ENCODE data around the gene CANX. TPM values are rescaled to one million over a fixed set of nuclear protein-coding genes. Genes with fewer than 3 reads are reported as not detected.

CANX gene
- total and polyA plus RNA-seq, 3 donors from 2014 or later: 296 to 462 (median 351) TPM

DNA sequence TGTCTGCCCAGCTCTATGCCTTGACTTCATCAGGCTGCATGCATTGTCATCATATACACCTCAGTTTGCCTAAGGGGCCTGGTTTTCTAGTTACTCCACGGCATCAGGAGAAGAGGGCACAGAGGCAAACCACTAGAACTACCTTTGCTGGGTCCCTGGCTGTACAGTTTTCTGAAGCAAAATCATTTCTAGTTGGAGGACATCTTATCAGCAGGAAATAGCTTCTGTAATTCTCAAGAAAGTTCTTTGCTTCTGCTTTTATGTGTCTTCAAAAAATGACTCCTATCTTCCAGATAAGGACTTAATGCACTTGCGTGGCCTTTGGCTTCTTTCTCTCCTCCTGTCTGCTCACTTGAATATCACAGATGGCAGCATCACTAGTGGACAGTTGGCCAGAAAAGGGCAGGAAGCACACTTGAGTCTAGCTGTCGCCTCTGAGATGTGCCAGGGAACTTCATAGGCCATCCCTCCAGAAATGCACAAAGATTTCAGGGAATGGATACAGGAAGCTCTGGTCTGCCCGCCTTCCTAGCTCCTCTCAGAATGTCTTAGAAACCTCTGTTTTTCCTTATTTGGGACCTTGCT is 72.6 kb downstream of the CANX start:
- no peak for DNase-seq
- Histone ChIP-seq H3K4me3 (no peak overlapping the region), H3K27ac (no peak overlapping the region), H3K27me3 (no peaks in the 10 kb centered on the region), H3K4me1 (no peaks in the 10 kb centered on the region), H3K36me3 (ENCODE audit: low read depth, missing control alignments) (no peaks in the 10 kb centered on the region), H3K9me3 (no peaks in the 10 kb centered on the region)
- TF ChIP-seq CTCF (IDR thresholded peaks at IDR 0.05) (no peak), POLR2A (IDR thresholded peaks at IDR 0.05) (no peak)
- WGBS, 2 donors: 81 to 83% methylated on average over 4 of the region's 4 CpGs
- intact Hi-C loops (cut with DNase I; ENCODE audit: low total_unique reads): no loop called here

GRCh38 chr5:179772351-179772750 is 73.6 kb downstream of the CANX start:
- TF ChIP-seq CTCF (IDR thresholded peaks at IDR 0.05): no peak
- no peak for TF ChIP-seq POLR2A (IDR thresholded peaks at IDR 0.05)
- Histone ChIP-seq H3K27me3 (no peaks in the 10 kb centered on the region), H3K27ac (no peak overlapping the region), H3K36me3 (ENCODE audit: low read depth, missing control alignments) (no peaks in the 10 kb centered on the region), H3K4me3 (no peak overlapping the region), H3K9me3 (no peaks in the 10 kb centered on the region), H3K4me1 (no peaks in the 10 kb centered on the region)
- DNase-seq: no peak
- WGBS, 2 donors: 92 to 94% methylated on average over 6 of the region's 6 CpGs
- intact Hi-C loops (cut with DNase I; ENCODE audit: low total_unique reads): no loop called here

- no peak overlapping the region for H3K4me3 ChIP-seq
- no peaks in the 10 kb centered on the region for H3K27me3 ChIP-seq
- no peak for DNase-seq
- no peak for TF ChIP-seq CTCF (IDR thresholded peaks at IDR 0.05)
- TF ChIP-seq POLR2A (IDR thresholded peaks at IDR 0.05): no peak
- intact Hi-C loops (cut with DNase I; ENCODE audit: low total_unique reads): no loop called here
- H3K27ac ChIP-seq: no peak overlapping the region
- no peaks in the 10 kb centered on the region for H3K36me3 ChIP-seq (ENCODE audit: low read depth, missing control alignments)
- no peaks in the 10 kb centered on the region for H3K4me1 ChIP-seq
- 94 to 99% methylated on average over 5 to 9 of the region's 9 CpGs for WGBS, 2 donors
- no peaks in the 10 kb centered on the region for H3K9me3 ChIP-seq
Measured at GRCh38 chr5:179773686-179774040, 74.9 kb downstream of the CANX start.

- intact Hi-C loops (cut with DNase I; ENCODE audit: low total_unique reads): no loop called here
- Histone ChIP-seq H3K36me3 (ENCODE audit: low read depth, missing control alignments) (no peaks in the 10 kb centered on the region), H3K4me3 (no peak overlapping the region), H3K9me3 (no peaks in the 10 kb centered on the region), H3K4me1 (no peaks in the 10 kb centered on the region), H3K27ac (no peak overlapping the region), H3K27me3 (no peaks in the 10 kb centered on the region)
- 92 to 98% methylated on average over 5 to 12 of the region's 12 CpGs for WGBS, 2 donors
- no peak for DNase-seq
- TF ChIP-seq CTCF (IDR thresholded peaks at IDR 0.05) (no peak), POLR2A (IDR thresholded peaks at IDR 0.05) (no peak)
Measured at GRCh38 chr5:179774442-179774841, 75.7 kb downstream of the CANX start.

DNA sequence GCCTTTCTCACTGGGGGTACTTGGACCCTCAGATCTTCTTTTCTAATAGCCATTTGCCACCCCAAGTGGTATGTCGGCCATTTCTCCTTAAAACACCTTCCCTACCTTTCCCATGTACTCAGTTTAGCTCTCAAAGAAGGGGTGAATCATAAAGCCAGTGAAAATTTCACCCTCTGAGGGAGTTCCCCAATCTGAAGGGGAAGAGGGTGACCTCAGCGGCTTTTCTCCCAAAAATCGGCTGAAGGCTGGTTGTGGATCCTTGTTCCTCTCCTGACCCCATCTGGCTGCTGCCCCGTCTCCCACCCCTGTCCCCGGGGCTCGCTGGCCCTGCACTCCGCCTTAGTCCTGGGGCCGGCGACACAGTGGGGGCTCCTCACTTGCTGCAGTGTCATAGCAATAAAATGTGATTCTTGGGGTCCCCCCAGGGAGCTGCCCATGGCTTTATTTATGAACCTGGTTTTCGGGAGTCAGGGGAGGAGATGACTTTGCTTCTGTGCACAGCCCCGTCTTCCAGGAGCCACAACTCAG is 77.7 kb downstream of the CANX start:
- Histone ChIP-seq H3K27me3 (no peaks in the 10 kb centered on the region), H3K4me1 (no peaks in the 10 kb centered on the region), H3K4me3 (no peak overlapping the region), H3K27ac (no peak overlapping the region), H3K9me3 (no peaks in the 10 kb centered on the region), H3K36me3 (ENCODE audit: low read depth, missing control alignments) (no peaks in the 10 kb centered on the region)
- no peak for TF ChIP-seq CTCF (IDR thresholded peaks at IDR 0.05)
- no peak for TF ChIP-seq POLR2A (IDR thresholded peaks at IDR 0.05)
- 85 to 86% methylated on average over 11 of the region's 11 CpGs for whole genome bisulfite sequencing, 2 donors
- no peak for DNase-seq
- intact Hi-C loops (cut with DNase I; ENCODE audit: low total_unique reads): no loop called here

Measured in testis (tissue), 3 donors.